ENCODE results near the gene SMYD3. TPM values are rescaled to one million over a fixed set of nuclear protein-coding genes. Genes with fewer than 3 reads are reported as not detected.

Gene SMYD3
- total RNA-seq, 4 donors from 2014 or later: 33.7 to 105 (median 51.4) TPM

DNA sequence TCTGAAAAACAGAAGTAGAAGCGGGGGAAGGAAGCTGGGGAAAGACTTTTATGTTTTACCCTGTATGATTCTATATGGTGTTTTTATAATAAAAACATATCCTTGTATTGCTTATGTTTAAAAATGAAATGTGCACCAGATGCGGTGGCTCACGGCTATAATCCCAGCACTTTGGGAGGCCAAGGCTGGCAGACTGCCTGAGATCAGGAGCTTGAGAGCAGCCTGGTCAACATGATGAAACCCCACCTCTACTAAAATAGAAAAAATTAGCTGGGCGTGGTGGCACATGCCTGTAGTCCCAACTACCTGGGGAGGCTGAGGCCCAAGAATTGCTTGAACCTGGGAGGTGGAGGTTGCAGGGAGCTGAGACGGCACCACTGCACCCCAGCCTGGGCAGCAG is 155.4 kb downstream of the SMYD3 start:
- H3K27me3 ChIP-seq: no peaks in the 10 kb centered on the region
- H3K4me1 ChIP-seq: no peaks in the 10 kb centered on the region
- H3K4me3 ChIP-seq (replicated peaks in 1 of 3): no peak overlapping the region
- no peak overlapping the region for H3K27ac ChIP-seq
- no peaks in the 10 kb centered on the region for H3K36me3 ChIP-seq
- intact Hi-C loops (cut with DNase I): no loop called here
- no peak for TF ChIP-seq POLR2A (IDR thresholded peaks at IDR 0.05)
- TF ChIP-seq, protein P1, sequence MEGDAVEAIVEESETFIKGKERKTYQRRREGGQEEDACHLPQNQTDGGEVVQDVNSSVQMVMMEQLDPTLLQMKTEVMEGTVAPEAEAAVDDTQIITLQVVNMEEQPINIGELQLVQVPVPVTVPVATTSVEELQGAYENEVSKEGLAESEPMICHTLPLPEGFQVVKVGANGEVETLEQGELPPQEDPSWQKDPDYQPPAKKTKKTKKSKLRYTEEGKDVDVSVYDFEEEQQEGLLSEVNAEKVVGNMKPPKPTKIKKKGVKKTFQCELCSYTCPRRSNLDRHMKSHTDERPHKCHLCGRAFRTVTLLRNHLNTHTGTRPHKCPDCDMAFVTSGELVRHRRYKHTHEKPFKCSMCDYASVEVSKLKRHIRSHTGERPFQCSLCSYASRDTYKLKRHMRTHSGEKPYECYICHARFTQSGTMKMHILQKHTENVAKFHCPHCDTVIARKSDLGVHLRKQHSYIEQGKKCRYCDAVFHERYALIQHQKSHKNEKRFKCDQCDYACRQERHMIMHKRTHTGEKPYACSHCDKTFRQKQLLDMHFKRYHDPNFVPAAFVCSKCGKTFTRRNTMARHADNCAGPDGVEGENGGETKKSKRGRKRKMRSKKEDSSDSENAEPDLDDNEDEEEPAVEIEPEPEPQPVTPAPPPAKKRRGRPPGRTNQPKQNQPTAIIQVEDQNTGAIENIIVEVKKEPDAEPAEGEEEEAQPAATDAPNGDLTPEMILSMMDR (IDR thresholded peaks at IDR 0.05): no peak
- DNase-seq: no peak
- WGBS, 2 donors: 92% methylated on average over 5 of the region's 5 CpGs
- H3K9me3 ChIP-seq: no peaks in the 10 kb centered on the region

DNA sequence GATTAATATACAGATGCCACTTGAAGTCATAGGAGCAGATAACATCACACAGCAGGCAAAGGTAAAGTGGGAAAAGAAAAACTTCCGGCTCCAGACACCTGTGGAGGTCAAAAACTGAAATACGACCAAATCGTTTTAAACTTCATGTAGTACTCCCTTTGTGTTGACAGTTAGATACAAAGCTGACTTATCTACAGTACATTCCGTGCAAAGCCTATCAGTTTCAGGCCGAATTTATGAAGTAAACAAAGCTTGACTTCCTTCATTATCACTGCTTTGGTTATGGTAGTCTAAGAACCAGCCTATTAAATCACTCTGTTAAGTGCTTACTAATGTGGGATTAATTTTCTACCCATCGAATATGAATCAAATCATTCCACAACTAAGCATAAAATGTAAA is 156.3 kb downstream of the SMYD3 start:
- H3K9me3 ChIP-seq: no peaks in the 10 kb centered on the region
- WGBS, 2 donors: 86 to 89% methylated on average over 6 of the region's 6 CpGs
- no peak overlapping the region for H3K4me3 ChIP-seq (replicated peaks in 1 of 3)
- H3K4me1 ChIP-seq: no peaks in the 10 kb centered on the region
- intact Hi-C loops (cut with DNase I): no loop called here
- TF ChIP-seq, protein P1 (IDR thresholded peaks at IDR 0.05): no peak
- no peak for TF ChIP-seq POLR2A (IDR thresholded peaks at IDR 0.05)
- H3K27ac ChIP-seq: no peak overlapping the region
- no peak for DNase-seq
- no peaks in the 10 kb centered on the region for H3K36me3 ChIP-seq
- no peaks in the 10 kb centered on the region for H3K27me3 ChIP-seq

DNA sequence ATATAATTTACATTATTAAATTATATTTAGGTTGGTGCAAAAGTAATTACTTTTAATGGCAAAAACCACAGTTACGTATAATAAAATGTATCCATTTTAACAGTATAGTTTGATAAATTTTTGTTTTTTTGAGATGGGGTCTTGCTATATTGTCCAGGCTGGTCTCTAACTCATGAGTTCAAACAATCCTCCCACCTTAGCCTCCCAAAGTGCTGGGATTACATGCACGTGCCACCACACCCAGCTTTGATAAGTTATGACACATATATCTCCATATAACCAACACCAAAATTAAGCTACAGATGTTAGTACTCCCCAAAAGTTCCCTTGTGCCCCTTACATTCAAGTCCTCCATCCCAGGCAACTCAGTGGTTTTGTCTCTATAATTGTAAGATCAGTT is 163.1 kb downstream of the SMYD3 start:
- Histone ChIP-seq H3K27ac (no peak overlapping the region), H3K9me3 (no peaks in the 10 kb centered on the region), H3K4me3 (replicated peaks in 1 of 3) (no peak overlapping the region), H3K27me3 (no peaks in the 10 kb centered on the region), H3K4me1 (no peaks in the 10 kb centered on the region), H3K36me3 (no peaks in the 10 kb centered on the region)
- WGBS, 2 donors: 93 to 99% methylated on average over 2 of the region's 2 CpGs
- no peak for DNase-seq
- no peak for TF ChIP-seq POLR2A (IDR thresholded peaks at IDR 0.05)
- TF ChIP-seq, protein P1 (IDR thresholded peaks at IDR 0.05): no peak
- intact Hi-C loops (cut with DNase I): no loop called here

DNA sequence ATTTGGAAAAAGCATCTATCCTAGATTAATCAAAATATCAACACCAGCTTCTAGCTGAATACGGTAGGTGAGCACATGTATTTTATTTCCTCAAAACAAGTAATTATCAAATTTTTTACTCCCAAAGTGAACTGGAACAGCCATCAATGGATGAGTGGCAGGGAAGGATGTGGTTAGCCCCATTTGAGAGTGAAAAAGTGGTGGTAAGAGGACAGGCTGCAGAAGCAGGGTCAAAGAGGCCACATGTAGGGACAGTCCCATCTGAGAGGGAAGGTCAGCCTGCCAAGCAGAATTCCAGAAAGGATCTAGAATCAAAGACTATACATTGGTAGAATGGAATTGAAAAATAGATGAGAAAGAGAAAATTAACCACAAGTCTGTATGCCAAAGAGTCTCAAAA is 163.8 kb downstream of the SMYD3 start:
- 87 to 90% methylated on average over 1 of the region's 1 CpG for WGBS, 2 donors
- DNase-seq: no peak
- no peaks in the 10 kb centered on the region for H3K27me3 ChIP-seq
- TF ChIP-seq, protein P1 (IDR thresholded peaks at IDR 0.05): no peak
- no peak for TF ChIP-seq POLR2A (IDR thresholded peaks at IDR 0.05)
- intact Hi-C loops (cut with DNase I): no loop called here
- no peak overlapping the region for H3K27ac ChIP-seq
- no peaks in the 10 kb centered on the region for H3K9me3 ChIP-seq
- no peaks in the 10 kb centered on the region for H3K36me3 ChIP-seq
- no peaks in the 10 kb centered on the region for H3K4me1 ChIP-seq
- H3K4me3 ChIP-seq (replicated peaks in 1 of 3): no peak overlapping the region

DNA sequence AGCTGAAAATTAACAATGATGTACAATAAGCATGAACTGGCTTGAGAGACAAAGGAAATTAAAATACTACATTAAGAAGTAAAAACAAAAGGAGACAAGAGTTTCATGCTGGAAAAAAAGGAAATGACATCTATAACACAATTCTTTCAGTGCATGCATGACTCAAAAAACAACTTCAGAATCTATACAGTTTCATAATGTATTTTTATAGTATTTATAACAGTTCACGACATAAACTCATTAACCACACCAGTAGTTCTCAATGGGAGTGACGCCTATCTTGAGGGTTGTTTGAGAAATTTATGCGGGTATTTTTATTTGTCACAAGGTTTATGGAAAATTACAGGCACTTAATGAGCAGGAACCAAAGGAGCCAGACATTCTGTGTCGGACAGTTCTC is 168.5 kb downstream of the SMYD3 start:
- no peak for TF ChIP-seq POLR2A (IDR thresholded peaks at IDR 0.05)
- TF ChIP-seq, protein P1 (IDR thresholded peaks at IDR 0.05): no peak
- Histone ChIP-seq H3K9me3 (no peaks in the 10 kb centered on the region), H3K27me3 (no peaks in the 10 kb centered on the region), H3K4me3 (replicated peaks in 1 of 3) (no peak overlapping the region), H3K4me1 (no peaks in the 10 kb centered on the region), H3K27ac (no peak overlapping the region), H3K36me3 (no peaks in the 10 kb centered on the region)
- intact Hi-C loops (cut with DNase I): no loop called here
- DNase-seq: no peak
- WGBS, 2 donors: 89 to 98% methylated on average over 4 of the region's 4 CpGs
